AG04450 (cell line): ENCODE data around the gene SGK2. TPM values are rescaled to one million over a fixed set of nuclear protein-coding genes. Genes with fewer than 3 reads are reported as not detected.

Source experiments
- CTCF ChIA-PET: fragments of 300-600, 350-600 bp; formaldehyde crosslinking; extraction: SDS; loops from one replicate; lab custom pipeline; 2022; ENCODE audit warnings: antibody characterized with exemption, inconsistent platforms; lab: Charles Lee
- POLR2A ChIA-PET: fragments of 350-600 bp; formaldehyde crosslinking; extraction: SDS; loops from one replicate; lab custom pipeline; 2021; ENCODE audit warnings: antibody characterized with exemption, inconsistent platforms; lab: Yijun Ruan, JAX
- DNase-seq: peaks from one replicate; pipeline ENCODE4 v3.0.0-alpha.2; 2011; ENCODE audit warnings: low read depth, low spot score
- H3K27ac ChIP-seq: one replicate; pipeline ENCODE4 v1.5.1; 2012; ENCODE audit warnings: low read depth, low read length, control low read depth
- H3K27me3 ChIP-seq: one replicate; pipeline ENCODE4 v1.6.0; 2012; ENCODE audit warnings: low read length; ENCODE audit not compliant: control insufficient read depth, insufficient read depth
- H3K4me3 ChIP-seq: 2 replicates; pipeline ENCODE4 v1.5.1; 2011; ENCODE audit warnings: mild to moderate bottlenecking, low read depth, low read length, control low read depth
- H3K9me3 ChIP-seq: 2 replicates; pipeline ENCODE4 v1.5.1; 2012; ENCODE audit warnings: low read length; ENCODE audit not compliant: control insufficient read depth, insufficient read depth
- polyA plus RNA-seq: library from polyadenylated mRNA; depleted of rRNA; stranded (reverse); fragments of >200 nt; gene quantifications from 2 replicates; pipeline ENCODE4 v1.2.3, GENCODE V29; 2011
- TF ChIP-seq, protein P1 (sequence below): IDR thresholded peaks from 2 replicates; pipeline ENCODE4 v1.5.1; 2011; ENCODE audit warnings: low read depth, low read length, control low read depth, inconsistent platforms

The SGK2 gene
- polyA plus RNA-seq, 1 experiment: 0.12 TPM

DNA sequence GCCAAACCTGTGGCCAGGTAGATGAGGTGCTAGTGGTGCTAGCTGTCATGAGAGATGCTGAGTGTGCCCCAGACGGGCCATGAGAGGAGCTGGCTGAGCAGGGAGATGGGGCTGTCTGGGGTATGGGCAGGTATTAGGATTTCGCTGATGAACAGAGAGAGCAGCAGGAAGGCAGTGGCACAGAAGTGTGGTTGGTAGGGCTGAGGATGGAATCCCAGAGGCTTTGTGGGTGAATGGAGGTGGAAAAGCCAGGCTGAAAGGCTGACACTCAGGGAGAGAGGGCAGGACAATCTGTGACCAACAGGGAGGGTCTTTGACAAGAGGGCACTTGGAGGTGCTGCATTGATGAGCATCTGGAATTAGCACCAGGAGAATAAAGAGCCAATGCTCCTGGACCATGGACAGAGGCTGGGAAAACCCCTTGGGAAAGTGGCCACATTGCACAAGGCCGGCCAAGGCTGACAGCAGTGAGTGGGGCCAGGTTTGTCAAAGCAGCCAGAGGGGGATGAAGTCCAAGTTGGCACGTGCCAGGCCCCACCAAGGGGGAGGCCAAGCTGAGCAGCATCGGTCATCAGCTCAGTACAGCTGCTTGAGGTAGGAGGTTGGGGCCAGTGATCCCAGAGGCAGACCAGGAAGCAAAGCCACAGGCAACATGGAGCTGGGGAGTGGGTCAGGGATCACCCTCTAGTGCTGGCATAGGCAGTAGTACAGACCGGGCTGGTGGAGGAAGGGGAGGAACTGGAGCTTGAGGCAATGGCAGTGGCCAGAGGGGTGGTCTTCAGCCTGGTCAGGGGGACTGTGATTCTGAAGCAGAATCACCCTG lies 19.7 kb upstream of the SGK2 start:
- Histone ChIP-seq H3K27me3 (no peaks in the 10 kb centered on the region), H3K27ac (no peak overlapping the region), H3K9me3 (no peaks in the 10 kb centered on the region), H3K4me3 (no peak overlapping the region)
- CTCF ChIA-PET: interaction anchor here (0.5 to 2.8 kb wide), 33 partner anchors 10 to 605 kb away, joined by 3 to 35 read pairs (median 6); partner anchors contain the start of gene IFT52
- POLR2A ChIA-PET: interaction anchor here (1.0 kb wide), 1 partner anchor 52 kb away, joined by 3 read pairs; the partner anchor contains the start of gene IFT52
- TF ChIP-seq, protein P1, sequence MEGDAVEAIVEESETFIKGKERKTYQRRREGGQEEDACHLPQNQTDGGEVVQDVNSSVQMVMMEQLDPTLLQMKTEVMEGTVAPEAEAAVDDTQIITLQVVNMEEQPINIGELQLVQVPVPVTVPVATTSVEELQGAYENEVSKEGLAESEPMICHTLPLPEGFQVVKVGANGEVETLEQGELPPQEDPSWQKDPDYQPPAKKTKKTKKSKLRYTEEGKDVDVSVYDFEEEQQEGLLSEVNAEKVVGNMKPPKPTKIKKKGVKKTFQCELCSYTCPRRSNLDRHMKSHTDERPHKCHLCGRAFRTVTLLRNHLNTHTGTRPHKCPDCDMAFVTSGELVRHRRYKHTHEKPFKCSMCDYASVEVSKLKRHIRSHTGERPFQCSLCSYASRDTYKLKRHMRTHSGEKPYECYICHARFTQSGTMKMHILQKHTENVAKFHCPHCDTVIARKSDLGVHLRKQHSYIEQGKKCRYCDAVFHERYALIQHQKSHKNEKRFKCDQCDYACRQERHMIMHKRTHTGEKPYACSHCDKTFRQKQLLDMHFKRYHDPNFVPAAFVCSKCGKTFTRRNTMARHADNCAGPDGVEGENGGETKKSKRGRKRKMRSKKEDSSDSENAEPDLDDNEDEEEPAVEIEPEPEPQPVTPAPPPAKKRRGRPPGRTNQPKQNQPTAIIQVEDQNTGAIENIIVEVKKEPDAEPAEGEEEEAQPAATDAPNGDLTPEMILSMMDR: no peak
- no peak for DNase-seq

DNA sequence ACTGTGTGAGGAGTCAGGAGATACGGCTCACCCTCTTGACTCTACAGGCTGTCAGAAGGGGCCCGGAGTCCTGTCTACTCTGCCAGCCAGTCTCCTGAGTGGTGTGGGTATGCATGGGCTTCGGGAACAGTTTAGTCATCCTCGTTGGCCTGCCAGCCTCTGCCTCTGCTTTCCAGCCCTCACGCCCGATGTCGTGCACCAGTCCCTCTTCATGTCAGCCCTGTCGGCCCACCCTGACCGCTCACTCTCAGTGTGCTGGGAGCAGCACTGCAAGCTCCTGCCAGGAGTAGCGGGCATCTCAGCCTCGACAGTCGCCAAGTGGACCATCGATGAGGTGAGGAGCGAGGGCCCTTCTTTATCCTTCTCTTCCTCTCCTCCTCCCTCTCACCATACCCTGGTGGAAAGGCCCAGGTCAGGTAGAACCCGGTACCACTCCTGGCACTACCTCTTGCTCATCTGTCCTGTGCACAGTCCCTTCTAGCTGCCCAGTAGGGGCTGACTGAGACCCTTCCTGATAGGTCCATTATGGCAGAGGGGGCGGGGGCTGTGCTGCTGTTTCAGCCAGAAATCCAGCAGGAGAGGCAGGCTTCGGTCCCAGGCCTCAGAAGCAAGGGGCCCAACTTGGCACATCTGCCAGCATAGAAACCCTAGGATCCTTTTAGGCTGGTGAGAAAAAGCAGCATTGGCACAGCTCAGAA lies 18.7 kb upstream of the SGK2 start:
- CTCF ChIA-PET: interaction anchor here (1.2 to 2.8 kb wide), 3 partner anchors 45 to 539 kb away, joined by 5 to 23 read pairs (median 18); no protein-coding TSS in a partner anchor
- DNase-seq: no peak
- TF ChIP-seq, protein P1: no peak
- Histone ChIP-seq H3K9me3 (no peaks in the 10 kb centered on the region), H3K27ac (no peak overlapping the region), H3K27me3 (no peaks in the 10 kb centered on the region), H3K4me3 (no peak overlapping the region)
- POLR2A ChIA-PET: no interaction called here

DNA sequence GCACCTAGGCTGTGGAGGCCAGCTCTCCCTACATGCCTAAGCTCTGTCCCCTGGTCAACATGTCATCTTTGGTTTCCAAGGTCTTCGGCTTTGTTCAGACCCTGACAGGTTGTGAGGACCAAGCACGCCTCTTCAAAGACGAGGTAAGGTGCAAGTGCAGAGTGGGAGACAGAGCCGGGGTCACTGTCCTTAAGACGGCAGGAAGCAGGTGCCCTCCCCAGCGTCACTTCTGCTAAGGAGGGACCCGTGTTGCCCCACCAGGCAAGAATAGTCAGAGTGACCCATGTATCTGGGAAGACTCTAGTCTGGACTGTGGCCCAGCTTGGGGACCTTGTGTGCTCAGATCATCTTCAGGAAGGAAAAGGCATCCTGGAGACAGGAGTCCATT lies 18.2 kb upstream of the SGK2 start:
- TF ChIP-seq, protein P1: no peak
- Histone ChIP-seq H3K27ac (no peak overlapping the region), H3K27me3 (no peaks in the 10 kb centered on the region), H3K9me3 (no peaks in the 10 kb centered on the region), H3K4me3 (no peak overlapping the region)
- ChIA-PET POLR2A (no interaction called here), CTCF (interaction anchor here (1.2 kb wide), 1 partner anchor 44 kb away, joined by 5 read pairs; no protein-coding TSS in a partner anchor)
- no peak for DNase-seq

DNA sequence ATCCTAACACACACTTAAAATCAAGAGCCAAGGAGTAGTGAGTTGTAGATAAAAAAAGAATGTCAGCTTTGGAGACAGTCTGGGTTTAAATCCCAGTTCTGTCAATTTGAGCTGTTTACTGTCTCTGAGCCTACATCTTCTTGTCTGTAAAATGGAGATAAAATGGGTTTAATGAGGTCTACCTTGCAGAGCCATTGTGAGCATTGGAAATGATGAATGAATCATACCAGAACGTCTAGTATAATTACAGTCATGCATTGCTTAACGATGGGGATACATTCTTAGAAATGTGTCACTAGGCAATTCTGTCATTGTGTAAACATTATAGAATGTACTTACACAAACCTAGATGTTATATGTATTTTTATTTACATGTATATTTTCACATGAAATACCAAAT lies 17.6 kb upstream of the SGK2 start:
- DNase-seq: no peak
- Histone ChIP-seq H3K4me3 (no peak overlapping the region), H3K27me3 (no peaks in the 10 kb centered on the region), H3K9me3 (no peaks in the 10 kb centered on the region), H3K27ac (no peak overlapping the region)
- CTCF ChIA-PET: no interaction called here
- POLR2A ChIA-PET: no interaction called here
- TF ChIP-seq, protein P1: no peak
